AG09309 (cell line): ENCODE results near the gene ULK2.

Experiments used
- DNase-seq: peaks from one replicate; pipeline ENCODE4 v3.0.0-alpha.2; 2010; ENCODE audit warnings: low read depth
- H3K4me3 ChIP-seq: 2 replicates; pipeline ENCODE4 v1.5.1; 2011; ENCODE audit warnings: mild to moderate bottlenecking, low read depth, low read length, moderate library complexity; ENCODE audit not compliant: control insufficient read depth
- TF ChIP-seq, protein P1 (sequence below): IDR thresholded peaks from 2 replicates; pipeline ENCODE4 v1.5.1; 2011; ENCODE audit warnings: mild to moderate bottlenecking, low read depth, low read length, inconsistent platforms; ENCODE audit not compliant: insufficient read depth, control insufficient read depth; ENCODE audit errors: missing control alignments

ULK2 gene

DNA sequence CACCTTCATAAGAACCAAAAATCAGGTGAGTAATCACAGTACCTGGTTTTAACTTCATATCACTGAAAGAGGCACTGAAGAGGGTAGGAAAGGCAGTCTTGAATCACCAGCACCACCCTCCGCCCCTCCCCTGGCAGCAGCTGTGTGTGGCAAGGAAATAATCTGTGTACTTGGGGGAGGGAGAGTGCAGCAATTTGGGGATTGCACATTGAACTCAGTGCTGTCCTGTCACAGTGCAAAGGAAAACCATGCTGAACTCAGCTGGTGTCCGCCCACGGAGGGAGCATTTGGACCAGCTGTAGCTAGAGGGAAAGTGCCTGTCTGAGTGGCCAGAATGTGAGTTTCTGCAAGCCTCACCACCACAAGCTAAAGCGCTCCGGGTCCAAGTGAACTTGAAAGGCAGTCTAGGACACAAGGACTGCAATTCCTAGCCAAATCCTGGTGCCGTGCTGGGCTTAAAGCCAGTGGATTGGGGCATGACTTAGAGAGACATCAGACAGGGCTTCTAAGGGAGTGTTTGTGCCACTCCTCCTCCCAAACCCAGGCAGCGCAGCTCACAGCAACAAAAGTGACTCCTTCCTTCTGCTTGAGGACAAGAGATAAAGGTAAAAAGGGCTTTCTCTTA lies 79.9 kb downstream of the ULK2 start:
- DNase-seq: no peak
- TF ChIP-seq, protein P1, sequence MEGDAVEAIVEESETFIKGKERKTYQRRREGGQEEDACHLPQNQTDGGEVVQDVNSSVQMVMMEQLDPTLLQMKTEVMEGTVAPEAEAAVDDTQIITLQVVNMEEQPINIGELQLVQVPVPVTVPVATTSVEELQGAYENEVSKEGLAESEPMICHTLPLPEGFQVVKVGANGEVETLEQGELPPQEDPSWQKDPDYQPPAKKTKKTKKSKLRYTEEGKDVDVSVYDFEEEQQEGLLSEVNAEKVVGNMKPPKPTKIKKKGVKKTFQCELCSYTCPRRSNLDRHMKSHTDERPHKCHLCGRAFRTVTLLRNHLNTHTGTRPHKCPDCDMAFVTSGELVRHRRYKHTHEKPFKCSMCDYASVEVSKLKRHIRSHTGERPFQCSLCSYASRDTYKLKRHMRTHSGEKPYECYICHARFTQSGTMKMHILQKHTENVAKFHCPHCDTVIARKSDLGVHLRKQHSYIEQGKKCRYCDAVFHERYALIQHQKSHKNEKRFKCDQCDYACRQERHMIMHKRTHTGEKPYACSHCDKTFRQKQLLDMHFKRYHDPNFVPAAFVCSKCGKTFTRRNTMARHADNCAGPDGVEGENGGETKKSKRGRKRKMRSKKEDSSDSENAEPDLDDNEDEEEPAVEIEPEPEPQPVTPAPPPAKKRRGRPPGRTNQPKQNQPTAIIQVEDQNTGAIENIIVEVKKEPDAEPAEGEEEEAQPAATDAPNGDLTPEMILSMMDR: no peak
- H3K4me3 ChIP-seq: no peak overlapping the region

DNA sequence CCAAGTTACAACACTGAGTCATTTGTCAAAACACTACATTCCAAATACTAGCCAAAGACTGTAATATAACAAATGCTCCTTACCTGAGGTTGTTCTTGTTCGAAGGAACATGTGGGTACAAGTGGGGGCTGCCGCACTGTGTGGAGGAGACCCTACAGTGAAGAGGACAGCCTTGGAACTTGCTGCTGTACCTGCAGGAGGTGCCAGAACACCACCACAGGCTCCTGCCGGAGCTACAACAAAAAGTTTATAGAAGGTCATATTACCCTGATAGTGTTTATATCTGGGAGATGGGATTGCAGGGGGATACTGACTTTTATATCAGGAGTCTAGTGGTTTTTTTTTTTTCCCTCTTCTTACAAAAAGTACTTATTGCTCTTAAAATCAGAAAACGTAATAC lies 81.9 kb downstream of the ULK2 start:
- no peak for DNase-seq
- no peak overlapping the region for H3K4me3 ChIP-seq
- TF ChIP-seq, protein P1: no peak

DNA sequence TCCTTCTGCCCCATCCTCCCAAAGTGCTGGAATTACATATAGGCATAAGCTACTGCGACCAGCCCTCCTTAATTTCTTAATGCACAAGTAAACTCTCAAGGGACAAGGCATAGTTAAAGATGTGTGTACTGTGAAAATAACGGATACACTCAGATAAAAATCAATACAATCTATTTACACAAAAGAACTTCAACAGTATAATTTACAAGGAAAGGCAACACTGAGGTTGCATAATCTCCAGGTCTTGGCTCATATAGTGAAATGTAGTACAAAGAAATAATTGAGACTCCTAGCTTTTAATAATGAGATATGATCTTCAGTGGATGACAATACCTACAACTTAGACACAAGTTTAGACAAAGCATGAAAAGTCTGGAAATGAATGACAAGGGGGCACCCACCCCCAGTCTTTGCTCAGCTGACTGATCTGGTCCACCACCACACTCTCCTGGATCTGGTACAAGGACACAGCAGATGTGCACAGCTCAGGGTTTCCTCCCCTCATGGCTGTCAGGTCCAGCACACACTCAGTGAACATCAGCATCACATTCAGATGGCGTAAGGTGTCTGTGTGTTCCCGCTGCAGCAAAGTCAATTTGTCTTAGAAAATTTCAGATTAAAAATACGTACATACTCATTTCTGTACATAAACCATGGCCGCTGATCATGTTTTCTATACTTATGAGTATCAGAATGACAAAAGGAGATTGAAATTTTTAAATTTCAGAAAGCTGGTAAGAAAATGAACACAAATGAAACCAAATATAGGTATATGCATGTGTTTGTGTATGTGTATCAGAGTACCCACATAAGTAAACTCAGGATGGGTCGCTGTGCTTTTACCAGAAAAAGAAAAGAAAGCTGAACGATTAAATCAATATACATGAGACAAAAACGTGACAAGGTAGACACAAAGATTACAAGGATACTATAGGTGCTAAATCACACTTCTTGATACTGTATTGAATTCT lies 86.0 kb downstream of the ULK2 start:
- H3K4me3 ChIP-seq: no peak overlapping the region
- DNase-seq: no peak
- TF ChIP-seq, protein P1: no peak

DNA sequence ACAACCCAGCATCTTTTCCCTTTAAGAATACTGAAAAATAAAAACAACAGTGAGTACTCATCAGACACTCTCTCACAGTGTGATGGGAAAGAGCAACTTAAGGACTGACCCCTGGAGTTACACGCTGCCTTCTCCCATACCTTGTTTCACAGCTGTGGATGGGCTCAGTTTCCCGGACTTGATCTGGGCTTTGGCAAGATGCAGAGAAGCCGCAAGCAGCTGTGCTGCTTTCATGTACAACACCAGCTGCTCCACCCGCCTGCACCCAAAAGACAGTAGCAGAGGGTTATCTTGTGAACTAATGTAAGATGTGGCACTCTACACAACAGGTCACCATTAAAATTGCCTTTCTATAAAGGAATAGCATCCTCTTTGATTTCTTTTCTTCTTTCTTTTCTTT lies 86.9 kb downstream of the ULK2 start:
- no peak for DNase-seq
- TF ChIP-seq, protein P1: no peak
- no peak overlapping the region for H3K4me3 ChIP-seq

DNA sequence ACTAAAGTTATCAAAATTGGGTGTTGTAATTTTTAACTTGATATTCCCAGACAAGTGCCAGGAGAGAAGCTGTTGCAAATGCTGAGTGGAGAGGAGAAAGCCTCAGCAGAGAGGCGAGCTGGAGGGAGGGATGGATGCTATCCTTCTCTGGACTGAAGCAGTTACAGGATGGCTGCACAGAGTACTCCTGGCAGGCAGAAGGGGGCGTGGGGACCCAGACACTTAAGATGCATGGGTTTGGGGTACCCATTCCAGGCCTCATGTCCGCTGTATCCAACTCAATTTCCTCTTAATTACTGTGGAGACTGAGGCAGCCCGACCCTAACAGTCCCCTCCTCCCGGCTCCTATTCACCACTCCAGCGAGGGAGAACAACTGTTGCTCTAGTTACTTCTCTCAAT lies 94.2 kb downstream of the ULK2 start:
- TF ChIP-seq, protein P1: no peak
- no peak overlapping the region for H3K4me3 ChIP-seq
- DNase-seq: no peak

DNA sequence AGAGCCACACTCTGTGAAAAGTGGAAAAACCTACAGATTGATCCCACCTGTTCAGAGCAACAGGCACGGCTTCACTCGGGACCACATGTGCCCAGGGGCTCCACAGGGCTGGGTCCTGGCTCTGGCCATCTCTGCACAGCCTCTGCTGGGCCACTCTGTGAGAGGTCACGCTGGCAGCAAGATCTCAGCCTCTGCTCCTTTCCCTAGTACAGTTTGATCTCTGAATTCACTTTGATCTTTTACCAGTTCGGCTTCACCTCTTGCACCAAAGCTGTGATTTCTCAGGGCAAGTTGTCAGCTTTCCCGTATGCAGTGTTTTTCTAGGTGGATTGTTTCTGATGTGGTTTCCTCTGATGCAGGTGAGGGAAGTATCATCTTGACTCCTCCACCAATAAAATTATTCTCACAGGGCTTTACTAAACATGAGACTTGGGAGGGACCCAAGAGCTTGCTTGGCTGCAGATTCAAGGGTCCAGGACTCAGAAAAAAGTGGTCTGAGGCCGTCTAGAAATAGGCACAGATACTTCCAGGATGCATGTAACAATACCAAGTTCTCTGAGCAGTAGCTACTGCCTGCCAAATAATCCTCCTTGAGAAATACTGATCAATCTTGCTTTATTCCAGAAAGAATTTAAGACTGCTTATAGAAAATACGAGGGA lies 95.6 kb downstream of the ULK2 start:
- no peak overlapping the region for H3K4me3 ChIP-seq
- DNase-seq: no peak
- TF ChIP-seq, protein P1: no peak
